CD4-positive, alpha-beta T cell (primary cell): ENCODE data around the gene PIRT. TPM values are rescaled to one million over a fixed set of nuclear protein-coding genes. Genes with fewer than 3 reads are reported as not detected.

Source experiments
- ATAC-seq: fragments of 200-7000 bp; cut with Tn5 transposase; one replicate; pipeline ENCODE4 v1.10.0; 2022; ENCODE audit warnings: mild to moderate bottlenecking; ENCODE audit not compliant: poor library complexity
- CTCF ChIA-PET: fragments of 350-600 bp; sonication (Branson Sonifier 250); formaldehyde crosslinking; loops from one replicate; lab custom pipeline; 2021; ENCODE audit warnings: antibody characterized with exemption, inconsistent platforms; lab: Charles Lee
- POLR2A ChIA-PET: fragments of 350-600 bp; sonication (Branson Sonifier 250); formaldehyde crosslinking; loops from one replicate; lab custom pipeline; 2021; ENCODE audit warnings: antibody characterized with exemption, inconsistent platforms; lab: Charles Lee
- DNase-seq, 14 experiments: peaks; one replicate each; pipeline ENCODE4 v3.0.0-alpha.2; 2013 to 2020; ENCODE audit warnings: mixed read lengths in 2 of 14
- H3K27ac ChIP-seq, 2 donors: one replicate each; pipeline versions ENCODE4 v1.5.1 to v1.7.0; 2013; ENCODE audit warnings: low read length in 2 of 2, low read depth in 1 of 2, mild to moderate bottlenecking in 1 of 2
- H3K27me3 ChIP-seq, 2 experiments: 1 replicate in 1 of 2; 2 replicates in 1 of 2; pipeline versions ENCODE4 v1.6.1 to v1.7.0; 2013; ENCODE audit warnings: low read length in 2 of 2, control low read depth in 1 of 2, mild to moderate bottlenecking in 1 of 2, moderate library complexity in 1 of 2; ENCODE audit not compliant: insufficient read depth in 2 of 2, control insufficient read depth in 1 of 2
- H3K36me3 ChIP-seq: one replicate; pipeline ENCODE4 v1.6.1; 2013; ENCODE audit warnings: low read length, control low read depth; ENCODE audit not compliant: insufficient read depth
- H3K4me1 ChIP-seq: one replicate; pipeline ENCODE4 v1.6.1; 2013; ENCODE audit warnings: low read length, control low read depth; ENCODE audit not compliant: insufficient read depth
- H3K4me3 ChIP-seq: one replicate; pipeline ENCODE4 v1.5.1; 2013; ENCODE audit warnings: mild to moderate bottlenecking, low read length, moderate library complexity
- H3K9me3 ChIP-seq, 2 experiments: 1 replicate in 1 of 2; 2 replicates in 1 of 2; pipeline versions ENCODE4 v1.6.1 to v1.7.0; 2013; ENCODE audit warnings: low read length in 2 of 2, mild to moderate bottlenecking in 2 of 2, control low read depth in 1 of 2, moderate library complexity in 1 of 2; ENCODE audit not compliant: control insufficient read depth in 1 of 2, insufficient read depth in 1 of 2
- H3K27ac Mint-ChIP-seq: one replicate; pipeline ENCODE4 v1.8.0; 2020; ENCODE audit warnings: mixed read lengths
- H3K27me3 Mint-ChIP-seq: one replicate; pipeline ENCODE4 v1.8.0; 2021; ENCODE audit warnings: mixed read lengths
- H3K36me3 Mint-ChIP-seq: one replicate; pipeline ENCODE4 v1.8.0; 2021; ENCODE audit warnings: low read depth, mixed read lengths
- H3K4me1 Mint-ChIP-seq: one replicate; pipeline ENCODE4 v1.8.0; 2021; ENCODE audit warnings: low read depth, mixed read lengths
- H3K4me3 Mint-ChIP-seq: one replicate; pipeline ENCODE4 v1.8.0; 2020; ENCODE audit warnings: mild to moderate bottlenecking, mixed read lengths
- H3K9me3 Mint-ChIP-seq: one replicate; pipeline ENCODE4 v1.8.0; 2020; ENCODE audit warnings: mixed read lengths
- intact Hi-C, 2 experiments: fragments of 100-400 bp; cut with DNase I in 1 of 2; cut with micrococcal nuclease in 1 of 2; formaldehyde crosslinking; loops; one replicate each; pipeline versions ENCODE4 v1.15.1 to v1.9.0; 2023 to 2025; cut with DNase I, micrococcal nuclease
- total RNA-seq, 174 experiments: library from RNA in 2 of 174; stranded (reverse) in 2 of 174; gene quantifications; one replicate each; pipeline ENCODE4 v1.2.3 and lab custom pipeline; 2021 to 2026
- TF ChIP-seq, protein P1 (sequence below): fragments of 200-600 bp; IDR thresholded peaks from one replicate; pipeline ENCODE4 v1.8.0; 2022; ENCODE audit warnings: antibody characterized with exemption, mild to moderate bottlenecking

Gene PIRT
- total RNA-seq, 2 experiments from 2014 or later: not detected

DNA sequence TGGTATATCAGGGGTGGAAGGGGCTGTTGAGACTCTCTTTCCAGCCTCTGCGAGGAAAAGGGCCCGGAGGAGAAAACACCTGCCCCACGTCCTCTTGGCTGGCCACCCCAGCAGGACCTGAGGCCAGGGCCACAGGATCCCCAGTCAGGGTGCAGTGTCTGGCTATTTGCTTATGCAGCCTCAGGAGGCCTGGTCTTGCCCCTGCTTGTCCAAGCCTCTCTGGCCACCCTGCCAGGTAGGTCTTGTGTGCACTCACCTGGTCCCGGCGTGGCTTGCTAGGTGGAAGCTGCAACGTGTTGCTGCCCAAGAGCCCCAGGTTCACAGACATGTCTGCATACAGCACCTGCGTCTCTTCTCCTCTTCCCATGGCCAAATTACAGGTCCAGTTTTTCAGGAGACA lies 34.5 kb downstream of the PIRT start:
- Histone ChIP-seq H3K4me1 (no peaks in the 10 kb centered on the region), H3K4me3 (no peak overlapping the region), H3K27me3 (no peaks in the 10 kb centered on the region), H3K9me3 (no peaks in the 10 kb centered on the region), H3K27ac (no peak overlapping the region), H3K36me3 (no peaks in the 10 kb centered on the region)
- ChIA-PET POLR2A (no interaction called here), CTCF (no interaction called here)
- ATAC-seq (no peak), DNase-seq (no peak)
- Mint-ChIP-seq H3K27me3 (no peaks in the 10 kb centered on the region), H3K4me1 (no peaks in the 10 kb centered on the region), H3K4me3 (no peak overlapping the region), H3K36me3 (no peaks in the 10 kb centered on the region), H3K9me3 (no peaks in the 10 kb centered on the region), H3K27ac (no peak overlapping the region)
- TF ChIP-seq, protein P1, sequence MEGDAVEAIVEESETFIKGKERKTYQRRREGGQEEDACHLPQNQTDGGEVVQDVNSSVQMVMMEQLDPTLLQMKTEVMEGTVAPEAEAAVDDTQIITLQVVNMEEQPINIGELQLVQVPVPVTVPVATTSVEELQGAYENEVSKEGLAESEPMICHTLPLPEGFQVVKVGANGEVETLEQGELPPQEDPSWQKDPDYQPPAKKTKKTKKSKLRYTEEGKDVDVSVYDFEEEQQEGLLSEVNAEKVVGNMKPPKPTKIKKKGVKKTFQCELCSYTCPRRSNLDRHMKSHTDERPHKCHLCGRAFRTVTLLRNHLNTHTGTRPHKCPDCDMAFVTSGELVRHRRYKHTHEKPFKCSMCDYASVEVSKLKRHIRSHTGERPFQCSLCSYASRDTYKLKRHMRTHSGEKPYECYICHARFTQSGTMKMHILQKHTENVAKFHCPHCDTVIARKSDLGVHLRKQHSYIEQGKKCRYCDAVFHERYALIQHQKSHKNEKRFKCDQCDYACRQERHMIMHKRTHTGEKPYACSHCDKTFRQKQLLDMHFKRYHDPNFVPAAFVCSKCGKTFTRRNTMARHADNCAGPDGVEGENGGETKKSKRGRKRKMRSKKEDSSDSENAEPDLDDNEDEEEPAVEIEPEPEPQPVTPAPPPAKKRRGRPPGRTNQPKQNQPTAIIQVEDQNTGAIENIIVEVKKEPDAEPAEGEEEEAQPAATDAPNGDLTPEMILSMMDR: no peak
- intact Hi-C loops: no loop called here

DNA sequence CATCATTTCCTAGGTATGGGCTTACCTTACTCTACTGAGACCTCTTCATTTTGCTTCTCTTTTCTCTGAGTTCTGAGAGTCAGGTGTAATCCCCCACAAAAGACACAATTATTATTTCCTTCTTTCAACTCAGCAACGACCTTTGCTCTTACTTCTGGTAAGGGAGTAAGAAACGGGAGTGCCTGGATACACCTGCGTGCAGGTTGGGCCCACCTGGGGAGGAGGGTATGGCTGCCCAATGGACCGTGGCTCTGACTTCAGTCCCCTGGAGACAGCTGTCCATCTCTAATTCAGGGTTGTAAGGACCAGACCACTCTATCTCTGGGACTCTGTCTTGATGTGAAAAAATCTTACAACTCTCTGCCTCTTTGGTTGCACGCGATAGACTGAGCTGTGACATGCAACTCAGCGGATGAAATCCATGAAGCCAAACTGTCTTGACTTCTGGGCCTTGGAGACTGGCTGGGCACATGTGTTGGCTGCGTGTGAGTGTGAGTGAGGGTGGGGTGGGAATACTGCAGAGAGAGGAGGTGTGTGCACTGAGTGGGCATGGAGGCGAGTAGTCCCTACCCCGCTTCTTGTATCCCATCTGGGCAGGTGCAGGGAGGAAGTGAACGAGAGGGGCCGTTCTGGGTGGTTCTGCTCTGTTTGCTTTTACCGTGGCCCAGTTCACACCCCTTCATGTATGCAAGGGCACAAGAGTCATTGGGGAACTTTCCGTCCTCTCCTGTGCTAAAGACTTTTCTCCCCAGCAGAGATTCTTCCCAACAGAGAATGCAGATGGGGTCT lies 35.2 kb downstream of the PIRT start:
- Histone ChIP-seq H3K27ac (no peak overlapping the region), H3K4me3 (no peak overlapping the region), H3K27me3 (no peaks in the 10 kb centered on the region), H3K4me1 (no peaks in the 10 kb centered on the region), H3K36me3 (no peaks in the 10 kb centered on the region), H3K9me3 (no peaks in the 10 kb centered on the region)
- no peaks in the 10 kb centered on the region for H3K27me3 Mint-ChIP-seq
- no peaks in the 10 kb centered on the region for H3K36me3 Mint-ChIP-seq
- H3K4me3 Mint-ChIP-seq: no peak overlapping the region
- no peak for ATAC-seq
- intact Hi-C loops: no loop called here
- H3K4me1 Mint-ChIP-seq: no peaks in the 10 kb centered on the region
- no peak for DNase-seq
- H3K9me3 Mint-ChIP-seq: no peaks in the 10 kb centered on the region
- no peak overlapping the region for H3K27ac Mint-ChIP-seq
- CTCF ChIA-PET: no interaction called here
- TF ChIP-seq, protein P1: no peak
- POLR2A ChIA-PET: no interaction called here

DNA sequence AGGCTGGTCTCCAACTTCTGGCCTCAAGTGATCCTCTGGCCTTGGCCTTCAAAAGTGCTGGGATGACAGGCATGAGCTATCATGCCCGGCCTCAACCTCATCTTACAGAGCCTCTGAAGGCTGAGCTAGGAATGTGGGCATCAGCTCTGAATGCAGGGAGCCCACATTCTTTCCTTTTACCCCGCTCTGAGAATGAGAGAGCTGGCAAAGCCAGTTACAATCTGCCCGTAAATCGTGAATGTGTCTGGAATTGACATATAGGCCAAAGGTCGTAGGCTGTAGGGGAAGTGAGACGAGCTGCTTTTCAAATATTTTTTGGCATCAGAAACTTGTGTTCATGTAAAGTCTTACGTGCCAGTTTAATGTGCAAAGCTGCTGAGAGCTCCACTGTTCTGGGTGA lies 38.5 kb downstream of the PIRT start:
- Histone ChIP-seq H3K27ac (no peak overlapping the region), H3K9me3 (no peaks in the 10 kb centered on the region), H3K36me3 (no peaks in the 10 kb centered on the region), H3K4me1 (no peaks in the 10 kb centered on the region), H3K4me3 (no peak overlapping the region), H3K27me3 (no peaks in the 10 kb centered on the region)
- ChIA-PET CTCF (no interaction called here), POLR2A (no interaction called here)
- TF ChIP-seq, protein P1: no peak
- Mint-ChIP-seq H3K27ac (no peak overlapping the region), H3K27me3 (no peaks in the 10 kb centered on the region), H3K4me1 (no peaks in the 10 kb centered on the region), H3K9me3 (no peaks in the 10 kb centered on the region), H3K36me3 (no peaks in the 10 kb centered on the region), H3K4me3 (no peak overlapping the region)
- DNase-seq (no peak), ATAC-seq (no peak)
- intact Hi-C loops: no loop called here
